Fibroblast of the aortic adventitia (primary cell): ENCODE results near the gene COPZ2. TPM values are rescaled to one million over a fixed set of nuclear protein-coding genes. Genes with fewer than 3 reads are reported as not detected.

Experiments used
- DNase-seq: peaks from one replicate; pipeline ENCODE4 v3.0.0-alpha.2; 2010; ENCODE audit warnings: low read depth
- H3K4me3 ChIP-seq: 2 replicates; pipeline ENCODE4 v1.5.1; 2011; ENCODE audit warnings: low read depth, mild to moderate bottlenecking, control low read depth, low read length, moderate library complexity
- CTCF ChIP-seq: IDR thresholded peaks from 2 replicates; pipeline ENCODE4 v1.5.1; 2011; ENCODE audit warnings: mild to moderate bottlenecking, low read length, control low read depth, inconsistent platforms; ENCODE audit not compliant: insufficient read depth
- total RNA-seq: library from RNA; depleted of rRNA; stranded (reverse); fragments of >200 nt; gene quantifications from 2 replicates; pipeline ENCODE4 v1.2.3, GENCODE V29; 2012; ENCODE audit warnings: low replicate concordance

Gene COPZ2
- total RNA-seq, 1 donor, result 80.5 TPM

GRCh38 chr17:48062273-48062672, 24.7 kb upstream of the COPZ2 start:
- DNase-seq, result no peak
- no peak for TF ChIP-seq CTCF
- H3K4me3 ChIP-seq, result no peak overlapping the region

- TF ChIP-seq CTCF, result no peak
- DNase-seq, result no peak
- H3K4me3 ChIP-seq, result peak overlapping the region; percentile 17
These were observed 22.7 kb upstream of the COPZ2 start for GRCh38 chr17:48060249-48060648.

- H3K4me3 ChIP-seq, result no peak overlapping the region
- no peak for DNase-seq
- no peak for TF ChIP-seq CTCF
These were observed 21.6 kb upstream of the COPZ2 start for GRCh38 chr17:48059125-48059668.

- DNase-seq, result no peak
- TF ChIP-seq CTCF, result no peak
- no peak overlapping the region for H3K4me3 ChIP-seq
These were observed 21.0 kb upstream of the COPZ2 start for GRCh38 chr17:48058393-48059124.

- no peak overlapping the region for H3K4me3 ChIP-seq
- no peak for TF ChIP-seq CTCF
- DNase-seq, result no peak
These were observed 20.0 kb upstream of the COPZ2 start for GRCh38 chr17:48057626-48058025.

GRCh38 chr17:48056879-48057278, 19.3 kb upstream of the COPZ2 start:
- no peak for TF ChIP-seq CTCF
- DNase-seq, result no peak
- H3K4me3 ChIP-seq, result no peak overlapping the region
